Stimulated activated CD4-positive, alpha-beta T cell treated with anti-CD3 and anti-CD28 coated beads, Interleukin-1b, Interleukin-23, amount 100 ng/mL, for 48 hours (primary cell): ENCODE results near the gene GALNT18.

Source experiments
- DNase-seq: peaks from one replicate; pipeline ENCODE4 v3.0.0-alpha.2; 2020

GALNT18 gene

DNA sequence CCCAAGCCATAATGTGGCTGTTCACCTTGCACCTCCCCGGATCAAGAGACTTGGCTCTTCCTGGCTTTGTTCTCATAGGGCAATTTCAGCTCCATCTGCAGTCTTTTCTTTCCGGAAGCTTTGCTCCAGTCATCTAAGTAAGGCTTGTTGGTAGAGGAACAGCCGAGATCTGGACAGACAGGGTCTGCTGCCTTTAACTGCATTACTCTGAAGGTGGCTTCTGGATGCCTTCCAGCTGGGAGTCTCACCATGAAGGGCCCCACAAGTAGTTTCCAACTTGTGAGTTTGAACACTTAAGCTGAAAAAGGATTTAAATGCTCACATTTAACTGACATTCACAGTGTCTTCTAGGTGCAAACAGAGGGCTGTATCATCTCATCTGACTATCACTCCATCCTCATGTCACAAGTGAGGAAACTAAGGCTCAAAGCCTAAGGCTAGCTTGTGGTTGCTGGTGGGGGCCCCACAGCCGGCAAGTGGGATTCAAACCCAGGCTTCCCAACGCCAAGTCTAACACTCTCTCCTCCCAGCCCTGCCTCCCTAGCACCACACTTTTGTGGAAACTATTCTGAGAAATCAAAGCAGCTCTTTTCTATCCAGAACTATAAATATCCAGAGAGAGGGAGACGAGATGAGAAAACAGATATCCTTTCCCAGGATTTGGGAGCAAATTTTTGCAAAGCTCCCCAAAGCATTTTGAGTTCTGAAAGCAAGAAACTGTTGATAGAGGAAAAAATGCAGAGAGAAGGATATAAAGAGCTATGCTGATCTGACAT is 58.4 kb downstream of the GALNT18 start:
- DNase-seq, result no peak

DNA sequence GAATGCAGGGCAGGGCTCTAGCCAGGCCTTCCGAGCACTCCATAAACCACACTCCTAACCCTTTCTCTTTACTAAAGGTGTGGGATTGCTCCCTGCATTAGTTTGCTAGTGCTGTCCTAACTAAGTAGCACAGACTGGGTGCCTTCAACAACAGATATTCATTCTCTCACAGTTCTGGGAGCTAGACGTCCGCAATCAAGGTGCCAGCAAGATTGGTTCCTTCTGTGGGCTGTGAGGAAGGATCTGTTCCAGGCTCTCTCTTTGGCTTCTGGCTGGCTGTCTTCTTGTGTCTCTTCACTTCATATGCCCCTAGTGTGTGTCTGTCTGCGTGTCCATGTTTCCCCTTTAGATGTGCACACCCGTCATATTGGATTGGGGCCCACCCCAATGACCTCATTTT is 59.8 kb downstream of the GALNT18 start:
- DNase-seq, result no peak

DNA sequence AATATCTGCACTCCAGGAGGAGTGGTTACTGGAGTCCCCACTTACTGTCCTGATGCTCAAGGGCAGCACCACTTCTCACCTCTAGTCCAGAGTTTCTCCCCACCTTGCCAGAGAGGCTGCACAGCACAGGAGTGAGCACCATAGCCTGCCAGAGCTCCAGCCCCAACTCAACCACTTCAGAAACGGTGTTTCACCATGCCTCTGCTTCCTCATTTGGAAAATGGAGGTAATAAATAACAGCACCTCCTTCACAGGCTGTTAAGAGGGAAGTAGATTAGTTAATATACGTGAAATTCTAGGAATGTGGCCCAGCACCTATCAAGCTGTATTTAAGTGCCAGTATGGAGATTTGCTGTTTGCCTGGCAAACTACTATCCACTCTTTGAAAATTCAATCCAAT is 63.0 kb downstream of the GALNT18 start:
- DNase-seq, result no peak

DNA sequence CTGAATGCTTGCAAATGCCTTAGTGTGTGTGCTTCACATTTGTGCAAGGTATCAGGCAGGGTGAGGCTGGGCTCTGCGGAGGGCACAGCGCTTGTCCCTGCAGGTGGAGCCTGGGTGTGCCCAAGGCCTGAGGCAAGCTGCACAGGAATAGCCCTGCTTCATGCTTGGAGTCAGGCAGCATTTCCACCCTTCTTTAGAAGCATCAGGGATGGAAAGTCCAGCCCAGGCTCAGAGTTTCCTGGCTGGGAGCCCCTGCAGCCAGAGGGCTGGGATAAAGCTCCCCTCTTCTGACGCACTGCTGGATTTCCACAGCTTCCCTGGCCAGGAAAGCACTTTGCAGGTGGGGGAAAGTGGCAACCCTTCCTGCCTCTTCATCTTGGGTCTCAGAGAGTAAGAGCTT is 63.4 kb downstream of the GALNT18 start:
- no peak for DNase-seq

DNA sequence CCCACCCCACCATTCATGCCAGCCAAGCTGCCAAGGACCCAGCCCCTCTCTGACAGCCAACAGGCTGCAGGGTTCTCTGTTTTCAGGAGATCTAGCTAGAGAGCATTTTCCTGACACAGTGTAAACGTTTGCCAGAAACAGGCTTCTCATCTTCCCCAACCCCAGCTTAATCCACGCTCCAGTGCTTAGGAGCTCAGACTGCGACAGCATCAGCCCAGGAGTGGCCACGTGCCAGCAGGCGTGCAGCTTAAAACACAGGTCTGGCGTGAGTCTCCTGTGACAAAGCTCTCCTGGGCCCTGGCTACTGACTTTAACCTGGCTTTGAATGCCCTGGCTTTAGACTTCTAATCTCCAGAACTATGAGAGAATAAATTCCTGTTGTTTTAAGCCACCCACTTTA is 66.6 kb downstream of the GALNT18 start:
- no peak for DNase-seq

DNA sequence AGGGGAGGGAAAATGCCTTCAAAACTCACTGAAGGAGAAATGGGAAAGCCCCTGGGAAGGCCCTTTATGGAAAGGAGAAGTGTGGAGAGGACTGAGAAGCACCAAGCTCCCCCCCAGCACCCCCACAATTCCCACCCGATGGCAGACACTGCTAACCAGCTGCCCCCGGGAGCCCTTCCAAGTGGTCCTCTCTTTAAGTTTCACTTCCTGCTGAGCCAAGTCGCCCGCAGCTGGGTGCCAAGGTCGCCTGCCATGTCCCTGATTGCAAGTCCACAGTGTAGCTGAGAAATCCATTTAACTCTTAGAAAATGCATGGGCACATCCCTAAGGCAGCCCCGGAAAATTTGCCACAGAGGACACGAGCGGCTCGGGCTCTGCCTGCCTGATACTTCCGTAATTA is 68.2 kb downstream of the GALNT18 start:
- DNase-seq, result no peak

DNA sequence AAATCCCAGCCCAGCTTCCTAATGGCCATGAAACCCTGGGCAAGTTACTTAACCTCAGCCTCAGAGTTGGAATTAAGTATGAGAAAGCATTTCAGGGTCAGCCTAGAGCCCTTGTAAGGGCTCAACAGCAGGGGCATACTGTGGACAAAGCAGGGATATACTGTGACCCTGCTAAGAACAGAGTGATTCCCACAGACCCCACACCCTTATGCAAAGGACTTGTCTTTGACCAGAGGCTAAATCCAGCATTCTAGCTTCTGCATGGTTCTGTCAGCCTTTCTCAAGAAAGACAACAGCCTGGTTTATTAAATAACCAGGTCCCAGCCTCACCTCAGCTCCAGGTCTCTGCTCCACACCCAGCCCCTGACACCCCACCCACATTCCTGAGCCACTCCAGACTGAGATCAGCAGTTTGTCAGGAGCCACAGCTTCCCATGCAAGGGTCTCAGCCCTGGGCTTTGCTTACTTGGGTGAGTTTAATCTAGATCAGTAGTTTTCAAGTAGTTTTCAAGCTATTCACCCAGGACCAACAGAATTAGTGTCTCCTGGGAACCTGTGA is 69.2 kb downstream of the GALNT18 start:
- DNase-seq, result no peak

DNA sequence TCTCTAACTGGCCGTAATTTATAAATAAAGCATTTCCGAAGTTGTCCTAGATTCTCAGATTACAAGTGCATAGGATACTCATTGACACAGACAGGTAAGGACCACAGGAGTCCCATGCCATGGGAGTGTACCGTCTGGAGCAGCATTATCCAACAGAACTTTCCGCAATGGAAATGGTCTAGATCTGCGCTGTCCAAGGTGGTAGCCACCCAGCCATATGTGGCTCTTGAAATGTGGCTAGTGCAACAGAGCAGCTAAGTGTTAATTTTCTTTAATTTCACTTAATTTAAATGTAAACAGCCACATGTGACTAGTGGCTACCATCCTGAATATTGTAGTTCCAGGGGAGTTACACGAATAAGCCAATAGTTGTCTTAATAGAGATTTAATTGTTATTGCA is 71.3 kb downstream of the GALNT18 start:
- no peak for DNase-seq

DNA sequence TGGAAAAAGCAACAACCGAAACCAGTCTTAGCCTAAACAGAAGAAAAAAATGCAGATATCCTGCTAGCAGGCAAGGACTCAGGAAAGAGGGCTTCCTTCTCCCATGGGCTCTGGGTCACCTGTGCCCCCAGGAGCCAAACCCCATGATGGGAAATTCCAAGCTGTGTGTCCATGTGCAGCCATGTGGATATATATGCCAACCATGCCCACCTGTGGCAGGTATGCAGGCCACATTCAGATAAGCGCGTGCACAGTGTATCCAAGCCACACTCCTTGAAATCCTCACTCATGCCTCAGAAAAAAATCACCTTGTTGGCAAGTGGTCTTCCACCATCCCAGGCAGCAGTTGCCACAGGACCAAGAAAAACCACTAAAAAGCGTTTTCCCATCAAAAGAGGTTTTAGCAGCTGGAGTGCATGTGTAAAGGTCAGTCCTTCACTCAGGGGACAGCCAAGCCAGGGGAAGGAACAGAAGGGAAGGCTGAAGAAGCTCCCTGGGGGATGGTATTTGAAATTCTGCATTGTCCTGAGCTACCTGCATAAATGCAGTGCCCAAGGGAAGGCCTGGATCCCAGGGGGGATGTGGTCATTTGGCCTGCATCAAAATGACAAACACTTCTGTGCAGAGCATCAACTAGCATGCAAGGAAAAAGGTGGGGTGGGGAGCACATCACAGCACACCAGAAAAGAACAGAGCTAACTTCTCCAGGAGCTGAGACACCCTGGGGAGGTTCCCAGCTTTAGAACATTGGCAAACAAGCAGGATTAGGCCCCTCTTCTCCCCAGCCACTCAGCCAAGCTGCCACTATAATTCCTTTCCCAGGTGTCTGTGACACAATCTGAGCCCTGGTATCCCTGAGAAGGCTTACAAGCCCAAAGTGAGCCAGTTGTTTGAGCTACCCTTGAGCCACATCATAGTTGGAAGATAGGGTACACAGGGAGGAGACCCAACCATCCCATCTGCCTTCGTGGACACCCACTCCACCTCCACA is 76.2 kb downstream of the GALNT18 start:
- DNase-seq, result no peak

DNA sequence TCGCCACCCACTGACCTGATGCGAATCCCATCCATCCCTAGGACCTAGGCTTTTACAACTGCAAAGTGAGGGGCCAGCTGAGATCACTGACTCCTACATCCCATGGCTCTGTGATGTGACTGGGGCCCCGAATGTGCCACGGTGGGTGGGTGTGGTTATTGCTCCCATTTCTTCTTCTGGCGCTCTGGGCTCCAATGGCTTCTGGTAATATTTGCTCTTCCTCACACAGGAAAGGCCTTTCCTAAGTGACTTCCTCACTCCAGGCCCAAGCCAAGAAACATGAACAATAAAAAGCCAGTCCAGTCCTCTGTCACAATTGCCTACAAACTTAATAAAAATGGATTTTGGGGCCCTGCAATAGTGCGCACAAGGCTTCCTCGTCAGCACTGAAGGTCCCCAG is 78.1 kb downstream of the GALNT18 start:
- DNase-seq, result no peak

DNA sequence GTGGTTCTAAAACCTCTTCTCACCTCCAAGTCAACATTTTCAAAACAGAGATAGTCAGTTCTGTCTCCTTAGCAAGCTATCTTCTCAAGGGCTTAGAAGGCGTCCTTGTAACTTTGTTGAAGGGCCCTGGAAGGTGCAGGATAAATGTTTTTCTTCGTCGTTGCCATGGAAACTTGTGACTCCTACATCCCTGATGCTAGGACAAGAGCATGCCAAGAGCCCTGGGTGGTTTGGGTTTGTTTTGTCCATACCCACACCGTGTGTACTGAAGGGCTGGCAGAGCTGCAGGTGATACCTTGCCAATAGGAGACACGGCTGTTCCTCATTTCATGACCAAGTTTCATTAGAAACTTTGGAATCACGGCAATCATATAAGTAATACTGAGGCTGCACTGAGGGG is 81.6 kb downstream of the GALNT18 start:
- no peak for DNase-seq

DNA sequence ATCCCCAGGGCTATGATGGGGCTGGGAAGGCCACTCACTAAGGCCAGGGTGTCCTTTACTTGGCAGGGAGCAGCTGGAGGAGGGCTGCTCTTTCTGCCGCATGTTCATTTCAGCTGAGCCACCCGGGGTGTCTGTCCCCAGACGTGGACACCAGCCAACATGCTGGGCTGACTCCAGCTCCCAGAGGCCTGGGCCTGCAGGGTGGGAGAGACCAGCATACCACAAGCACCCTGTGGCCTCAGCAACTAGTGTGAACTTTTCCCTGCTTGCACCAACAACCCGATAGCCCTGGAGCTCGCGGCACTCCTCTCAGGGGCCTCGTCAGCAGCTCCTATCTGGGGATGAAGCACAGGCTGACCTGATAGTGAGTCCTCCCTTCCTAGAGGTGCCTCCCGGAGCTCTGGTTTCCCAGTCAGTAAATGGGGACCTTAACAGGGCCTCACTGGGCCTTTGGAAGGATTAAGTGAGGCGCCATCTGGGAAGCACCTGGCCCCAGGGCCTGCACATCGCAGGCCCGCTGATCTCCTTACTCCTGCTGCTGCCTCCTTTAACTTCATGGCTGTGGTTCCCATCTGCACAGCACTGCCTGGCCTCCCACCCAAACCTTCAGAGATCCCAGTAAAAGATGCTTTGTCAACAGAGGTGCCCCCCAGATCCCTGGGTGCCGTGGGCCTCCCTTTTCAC is 83.4 kb downstream of the GALNT18 start:
- no peak for DNase-seq

DNA sequence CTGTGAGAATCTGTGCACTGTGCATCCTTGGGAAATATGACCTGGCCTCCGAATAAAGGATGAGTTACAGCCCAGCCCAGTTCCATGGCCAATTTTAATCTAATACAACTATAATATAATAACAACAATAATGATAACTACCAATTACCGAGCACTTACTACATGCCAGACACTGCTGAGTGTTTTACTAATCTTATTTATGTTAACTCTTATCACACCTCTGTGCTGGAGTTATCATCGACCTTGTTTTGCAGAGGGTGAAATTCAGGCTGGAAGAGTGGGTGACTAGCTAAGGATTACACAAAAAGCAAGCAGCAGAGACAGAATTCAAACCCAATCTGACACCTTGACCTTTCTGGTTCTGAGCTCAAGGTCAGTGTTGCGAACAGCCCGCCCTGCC is 83.9 kb downstream of the GALNT18 start:
- no peak for DNase-seq

DNA sequence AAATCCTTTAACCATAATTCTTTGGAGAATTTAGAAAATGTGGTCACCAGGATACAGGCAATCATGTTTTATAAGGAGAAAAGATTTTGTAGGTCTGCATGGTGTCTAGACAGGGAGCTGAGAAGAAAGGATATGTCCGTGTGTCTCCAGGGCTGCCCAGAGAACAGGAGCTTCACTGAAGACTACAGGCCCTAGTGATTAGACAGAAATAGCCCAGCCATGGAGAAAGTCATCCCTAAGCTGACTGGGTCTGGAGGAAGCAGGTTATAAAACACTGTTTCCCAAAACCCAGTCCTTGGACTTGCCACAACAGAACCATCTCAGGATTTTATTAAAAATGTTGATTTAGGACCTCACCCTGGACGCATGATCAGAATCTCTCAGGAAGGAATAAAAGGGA is 84.4 kb downstream of the GALNT18 start:
- no peak for DNase-seq

DNA sequence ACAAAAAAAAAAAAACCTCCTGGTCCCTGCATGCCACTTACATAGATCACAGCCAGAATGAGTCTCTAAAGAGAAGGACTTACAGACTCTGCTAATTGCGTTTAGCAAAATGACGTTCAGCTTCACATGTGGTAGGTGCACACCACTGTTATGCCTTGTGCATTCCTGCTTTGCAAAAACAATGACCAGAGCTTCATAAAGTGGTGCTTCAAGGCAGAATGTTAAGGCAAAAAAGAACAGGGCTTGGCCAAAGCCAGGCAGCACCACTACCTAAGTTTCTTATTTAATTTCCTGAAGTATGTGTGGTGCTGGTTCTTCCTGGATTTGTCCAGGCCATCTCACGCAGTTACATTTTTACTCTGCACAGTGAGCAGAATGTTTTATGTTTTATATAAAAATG is 85.2 kb downstream of the GALNT18 start:
- no peak for DNase-seq

DNA sequence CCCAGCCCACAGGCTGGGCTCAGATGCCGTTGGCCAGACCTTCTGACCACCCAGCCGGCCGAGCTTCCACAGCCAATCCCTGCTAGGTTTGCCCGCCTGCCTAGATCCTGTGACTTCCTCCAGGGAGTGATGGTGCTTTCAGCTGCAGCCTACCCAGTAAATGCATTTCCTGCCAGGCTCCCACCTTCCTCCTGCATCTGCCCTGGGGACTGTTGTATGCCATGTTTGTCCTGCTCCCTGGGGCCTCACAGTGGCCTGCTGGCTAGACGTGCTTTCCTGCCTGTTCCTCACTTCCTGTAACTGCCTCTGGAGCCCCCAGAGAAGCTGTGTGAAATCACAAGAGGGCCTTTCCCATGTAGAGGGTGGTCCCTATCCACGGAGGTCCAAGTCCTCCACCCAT is 86.2 kb downstream of the GALNT18 start:
- no peak for DNase-seq

DNA sequence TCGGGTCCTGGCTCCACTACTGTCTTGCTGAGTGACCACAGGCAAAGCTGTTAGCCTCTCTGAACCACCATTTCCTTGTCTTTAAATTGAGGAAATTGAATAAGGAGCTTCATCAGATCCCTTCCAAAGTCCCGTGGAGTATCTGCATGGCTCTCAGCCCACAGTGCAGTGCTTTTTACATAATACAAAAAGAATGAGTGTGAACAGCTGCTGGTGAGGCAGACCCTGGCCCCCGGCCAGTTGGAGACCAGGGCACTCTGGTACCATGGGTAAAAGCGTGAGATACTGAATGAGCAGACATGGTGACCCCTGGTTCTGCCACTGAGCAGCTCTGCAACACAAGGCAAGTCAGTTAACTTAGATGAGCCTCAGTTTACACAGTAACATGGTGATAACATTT is 86.8 kb downstream of the GALNT18 start:
- no peak for DNase-seq

DNA sequence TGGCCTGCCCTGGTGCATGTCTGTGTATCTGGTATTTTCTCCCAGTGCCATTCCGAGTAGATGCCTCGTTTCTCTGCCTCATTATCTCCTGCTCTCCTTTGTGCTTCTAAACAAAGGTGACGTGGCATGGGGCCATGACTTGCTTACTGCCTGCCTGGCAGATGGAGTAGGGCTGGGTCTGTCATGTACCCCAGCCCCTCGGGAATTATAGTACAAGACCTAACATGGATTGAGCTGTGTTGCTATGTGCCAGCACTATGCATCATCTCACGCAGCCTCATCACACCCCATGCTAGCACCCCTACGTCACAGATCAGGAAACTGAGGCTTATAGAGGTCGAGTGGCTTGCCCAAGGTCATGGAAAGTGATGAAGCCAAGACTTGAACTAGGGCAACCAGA is 88.1 kb downstream of the GALNT18 start:
- DNase-seq, result no peak

DNA sequence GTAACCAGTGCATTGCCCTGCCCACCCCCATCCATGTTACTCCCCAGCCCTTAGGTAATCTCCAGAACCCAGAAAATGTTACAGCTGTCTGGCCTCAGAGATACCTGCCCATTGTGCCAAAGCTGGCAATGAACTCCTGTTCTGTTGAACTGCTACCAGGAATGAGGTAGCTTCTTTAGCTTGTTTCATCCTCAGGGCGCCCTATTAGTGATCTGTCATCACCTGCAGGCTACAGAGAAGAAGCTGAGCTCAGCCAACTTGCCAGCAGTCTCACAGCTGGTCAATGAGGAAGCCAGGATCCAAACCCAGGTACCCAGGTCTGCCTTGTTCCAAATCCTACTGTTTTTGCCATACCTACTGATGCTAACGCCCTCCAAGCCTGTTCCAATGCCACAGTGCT is 88.7 kb downstream of the GALNT18 start:
- DNase-seq, result no peak

DNA sequence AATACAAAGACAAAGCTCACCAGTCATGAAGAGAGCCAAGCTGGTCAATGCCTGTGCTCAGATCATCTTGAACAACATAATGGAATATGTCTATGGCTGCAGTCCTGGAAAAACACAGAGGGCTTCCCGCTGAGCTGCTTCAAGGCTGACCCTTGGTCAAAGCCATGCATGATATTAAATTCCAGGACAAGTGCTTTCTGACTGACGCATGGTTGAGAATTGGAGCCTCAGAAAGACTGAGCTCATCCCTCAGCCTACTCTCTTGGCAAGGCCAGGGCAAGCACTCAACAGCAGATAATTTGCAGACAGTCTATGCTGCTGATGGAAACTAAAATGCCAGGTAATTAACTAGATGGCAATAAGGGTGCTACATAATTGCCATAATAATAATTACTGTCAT is 89.2 kb downstream of the GALNT18 start:
- DNase-seq, result no peak

DNA sequence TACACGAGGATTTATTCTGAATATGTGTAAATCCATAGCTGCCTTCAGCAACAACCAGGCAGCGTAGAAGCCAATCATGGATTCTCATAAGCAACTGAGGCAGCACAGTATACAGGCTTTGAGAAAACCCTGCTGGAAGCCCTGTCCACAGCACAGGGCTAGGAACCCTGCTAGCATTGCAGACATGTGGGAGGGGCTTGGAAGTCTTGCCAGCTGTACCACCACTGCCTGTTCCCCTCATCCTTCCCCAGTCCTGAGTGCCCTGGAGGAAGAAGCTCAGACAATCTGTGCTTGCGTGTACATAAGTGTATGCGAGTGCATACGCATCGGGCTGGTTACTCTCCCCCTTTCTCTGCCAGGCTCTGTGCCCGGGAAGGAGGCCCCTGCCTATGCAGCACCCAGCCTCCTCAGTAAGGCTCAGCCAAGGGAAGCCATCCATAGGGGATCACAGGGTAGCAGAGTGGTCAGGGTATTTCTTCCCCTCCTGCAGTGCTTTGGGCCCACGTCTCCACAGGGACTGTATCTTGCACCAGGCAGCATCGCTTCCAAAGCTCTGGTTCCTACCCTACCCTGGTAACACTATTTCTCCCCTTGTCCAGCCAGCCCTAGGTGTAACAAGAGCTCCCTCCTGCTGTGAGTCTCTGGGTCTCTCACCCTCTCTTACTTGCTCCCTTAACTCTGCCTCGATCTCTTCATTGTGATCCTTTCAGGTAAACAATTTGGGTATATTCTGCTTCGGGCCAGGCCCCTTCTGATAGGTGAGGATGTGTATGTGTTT is 90.5 kb downstream of the GALNT18 start:
- no peak for DNase-seq

DNA sequence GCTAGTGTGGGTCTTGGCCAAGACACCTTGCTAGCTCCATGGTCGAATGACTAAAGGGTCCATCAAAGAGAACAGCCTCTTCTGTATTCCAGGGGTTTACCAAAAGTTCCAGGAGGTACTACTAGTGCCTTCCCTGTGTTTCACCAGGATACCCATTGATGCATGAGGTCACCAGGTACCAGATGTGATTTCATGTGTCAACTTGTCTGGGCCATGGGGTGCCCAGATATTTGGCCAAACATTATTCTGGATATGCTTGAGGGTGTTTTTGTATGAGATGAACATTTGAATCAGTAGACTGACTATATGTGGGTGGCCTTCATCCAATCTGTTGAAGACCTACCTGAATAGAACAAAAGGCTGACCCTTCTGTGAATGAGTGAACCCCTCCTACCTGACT is 92.8 kb downstream of the GALNT18 start:
- DNase-seq, result no peak

DNA sequence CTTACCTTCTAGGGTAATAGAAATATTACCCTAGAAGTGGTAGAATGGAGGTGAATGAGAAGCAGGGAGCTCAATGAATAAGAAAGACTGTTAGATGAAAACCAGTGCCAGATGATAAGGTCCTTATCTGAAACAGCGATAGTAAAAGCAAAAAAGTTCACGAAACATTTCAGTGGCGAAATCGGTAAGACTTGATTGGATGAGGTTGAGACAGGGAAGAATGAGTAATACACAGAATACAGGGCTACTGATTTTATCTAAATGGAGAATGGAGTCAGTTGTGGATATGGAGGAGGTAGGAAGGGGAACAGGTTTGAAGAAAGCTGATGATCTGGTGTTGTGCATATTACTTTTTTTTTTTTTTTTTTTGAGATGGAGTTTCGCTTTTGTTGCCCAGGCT is 96.5 kb downstream of the GALNT18 start:
- DNase-seq, result no peak
